ENCODE measurements around the gene FER1L5. TPM values are rescaled to one million over a fixed set of nuclear protein-coding genes. Genes with fewer than 3 reads are reported as not detected.
"Not testable (repeated sequence)": the region's sequence is repeated elsewhere in the genome, so short reads cannot be mapped to it uniquely, and the experiment has no call there.

The FER1L5 gene
- total and polyA plus RNA-seq, 9 donors: 0.17 to 3.9 (median 1.1) TPM

DNA sequence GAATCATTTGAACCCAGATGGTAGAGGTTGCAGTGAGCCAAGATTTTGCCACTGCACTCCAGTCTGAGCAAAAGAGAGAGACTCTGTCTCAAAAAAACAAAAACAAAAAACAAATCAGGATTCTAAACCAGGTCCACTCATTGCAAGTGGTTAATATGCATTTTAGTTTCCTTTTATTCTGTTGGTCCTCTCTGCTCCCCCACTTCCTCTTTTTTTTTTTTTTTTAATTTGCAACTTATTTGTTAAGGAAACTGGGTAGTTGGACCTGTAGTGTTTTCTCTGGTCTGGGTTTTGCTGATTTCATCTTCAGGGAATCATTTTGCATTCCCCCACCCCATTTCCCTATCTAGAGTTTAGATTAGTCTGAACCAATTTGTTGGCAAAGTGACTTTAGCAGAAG is 14.0 kb downstream of the FER1L5 start:
- Histone ChIP-seq H3K27ac (ENCODE audit: low read length) (no peak overlapping the region), H3K4me3 (ENCODE audit: low read length) (no peak overlapping the region), H3K9me3 (replicated peaks; ENCODE audit: control insufficient read depth, low read depth, low read length) (no peaks in the 10 kb centered on the region), H3K27me3 (ENCODE audit: control insufficient read depth, insufficient read depth, low read length) (no peaks in the 10 kb centered on the region), H3K36me3 (ENCODE audit: control insufficient read depth, insufficient read depth, low read length) (no peaks in the 10 kb centered on the region), H3K4me1 (ENCODE audit: control insufficient read depth, insufficient read depth, low read length) (no peaks in the 10 kb centered on the region)
- no peak for DNase-seq

DNA sequence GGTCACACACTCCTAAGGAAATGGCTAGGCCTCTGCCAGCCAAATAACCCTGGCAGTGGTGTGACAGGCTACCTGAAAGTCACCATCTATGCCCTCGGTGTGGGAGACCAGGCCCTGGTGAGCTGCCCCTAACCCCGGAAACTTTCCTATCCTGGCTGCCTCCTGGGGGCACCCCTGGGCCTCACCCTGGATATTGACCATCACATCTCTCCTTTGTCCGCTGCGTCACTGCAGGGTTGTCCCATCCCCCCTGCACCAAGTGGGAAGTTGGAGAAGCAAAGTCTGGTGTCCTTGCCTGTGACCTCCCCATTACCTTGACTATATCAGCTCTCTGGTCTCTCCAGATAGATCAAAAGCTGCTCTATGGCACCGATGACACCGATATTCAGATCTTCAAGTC is 18.8 kb downstream of the FER1L5 start:
- Histone ChIP-seq H3K4me3 (ENCODE audit: low read length) (no peak overlapping the region), H3K36me3 (ENCODE audit: control insufficient read depth, insufficient read depth, low read length) (no peaks in the 10 kb centered on the region), H3K9me3 (replicated peaks; ENCODE audit: control insufficient read depth, low read depth, low read length) (no peaks in the 10 kb centered on the region), H3K4me1 (ENCODE audit: control insufficient read depth, insufficient read depth, low read length) (no peaks in the 10 kb centered on the region), H3K27me3 (ENCODE audit: control insufficient read depth, insufficient read depth, low read length) (no peaks in the 10 kb centered on the region), H3K27ac (ENCODE audit: low read length) (no peak overlapping the region)
- WGBS (ENCODE audit: insufficient coverage): 70% methylated on average over 4 of the region's 6 CpGs
- DNase-seq: no peak

- H3K4me3 ChIP-seq (ENCODE audit: low read length): no peak overlapping the region
- H3K27me3 ChIP-seq (ENCODE audit: control insufficient read depth, insufficient read depth, low read length): no peaks in the 10 kb centered on the region
- H3K36me3 ChIP-seq (ENCODE audit: control insufficient read depth, insufficient read depth, low read length): no peaks in the 10 kb centered on the region
- no peak for DNase-seq
- no peak overlapping the region for H3K27ac ChIP-seq (ENCODE audit: low read length)
- H3K4me1 ChIP-seq (ENCODE audit: control insufficient read depth, insufficient read depth, low read length): no peaks in the 10 kb centered on the region
- no peaks in the 10 kb centered on the region for H3K9me3 ChIP-seq (replicated peaks; ENCODE audit: control insufficient read depth, low read depth, low read length)
- WGBS (ENCODE audit: insufficient coverage): 87% methylated on average over 4 of the region's 9 CpGs
Observed at GRCh38 chr2:96662360-96662759, 19.8 kb downstream of the FER1L5 start.

DNA sequence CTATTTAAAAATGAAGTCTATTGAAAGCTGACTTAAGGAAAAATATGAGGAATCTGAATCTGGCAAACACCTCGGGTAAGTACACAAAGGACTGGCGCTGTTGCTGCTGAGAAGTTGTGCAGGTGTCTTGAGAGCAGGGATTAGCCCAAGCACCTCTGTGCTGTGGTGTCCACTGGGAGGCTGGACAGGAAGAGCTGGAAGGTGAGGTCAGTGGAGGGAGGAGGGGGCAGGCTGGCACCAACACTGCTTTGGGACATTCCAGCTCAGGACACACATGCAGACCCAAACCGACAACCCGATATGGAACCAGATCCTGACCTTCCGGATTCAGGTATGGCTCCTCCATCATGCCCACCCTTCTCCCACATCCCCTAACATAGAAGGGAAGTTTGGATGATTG is 20.6 kb downstream of the FER1L5 start:
- DNase-seq: no peak
- Histone ChIP-seq H3K4me3 (ENCODE audit: low read length) (no peak overlapping the region), H3K27me3 (ENCODE audit: control insufficient read depth, insufficient read depth, low read length) (no peaks in the 10 kb centered on the region), H3K4me1 (ENCODE audit: control insufficient read depth, insufficient read depth, low read length) (no peaks in the 10 kb centered on the region), H3K9me3 (replicated peaks; ENCODE audit: control insufficient read depth, low read depth, low read length) (no peaks in the 10 kb centered on the region), H3K36me3 (ENCODE audit: control insufficient read depth, insufficient read depth, low read length) (no peaks in the 10 kb centered on the region), H3K27ac (ENCODE audit: low read length) (no peak overlapping the region)
- WGBS (ENCODE audit: insufficient coverage): 45% methylated on average over 2 of the region's 5 CpGs

- H3K36me3 ChIP-seq (ENCODE audit: control insufficient read depth, insufficient read depth, low read length): no peaks in the 10 kb centered on the region
- DNase-seq: no peak
- no peaks in the 10 kb centered on the region for H3K9me3 ChIP-seq (replicated peaks; ENCODE audit: control insufficient read depth, low read depth, low read length)
- H3K27ac ChIP-seq (ENCODE audit: low read length): no peak overlapping the region
- no peaks in the 10 kb centered on the region for H3K27me3 ChIP-seq (ENCODE audit: control insufficient read depth, insufficient read depth, low read length)
- WGBS (ENCODE audit: insufficient coverage): no CpG with 5 or more reads among the region's 7 CpGs
- no peak overlapping the region for H3K4me3 ChIP-seq (ENCODE audit: low read length)
- no peaks in the 10 kb centered on the region for H3K4me1 ChIP-seq (ENCODE audit: control insufficient read depth, insufficient read depth, low read length)
Observed at GRCh38 chr2:96663829-96664228, 21.3 kb downstream of the FER1L5 start.

DNA sequence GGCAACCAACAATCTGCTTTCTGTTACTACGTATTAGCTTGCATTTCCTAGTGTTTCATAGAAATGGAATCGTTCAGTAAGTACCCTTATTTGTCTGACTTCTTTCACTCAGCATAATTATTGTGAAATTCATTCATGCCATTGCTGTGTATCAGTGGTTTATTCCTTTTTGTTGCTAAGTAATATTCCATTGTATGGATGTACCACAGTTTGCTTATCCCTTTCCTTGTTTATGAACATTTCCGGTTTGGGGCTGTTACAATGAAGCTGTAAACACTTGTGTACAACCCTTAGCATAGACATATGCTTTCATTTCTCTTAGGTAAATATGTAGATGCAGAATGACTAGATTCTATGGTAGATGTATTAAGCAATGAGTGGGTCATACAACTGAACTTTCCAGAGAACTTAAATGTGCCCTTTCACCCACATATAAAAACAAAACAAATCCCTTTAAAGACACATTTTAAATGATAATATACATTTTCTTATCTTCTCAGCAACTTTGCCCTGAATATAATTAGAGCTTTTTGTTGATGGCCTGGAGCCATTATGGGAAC is 21.9 kb downstream of the FER1L5 start:
- DNase-seq: no peak
- H3K27ac ChIP-seq (ENCODE audit: low read length): no peak overlapping the region
- H3K4me1 ChIP-seq (ENCODE audit: control insufficient read depth, insufficient read depth, low read length): no peaks in the 10 kb centered on the region
- H3K4me3 ChIP-seq (ENCODE audit: low read length): no peak overlapping the region
- no peaks in the 10 kb centered on the region for H3K9me3 ChIP-seq (replicated peaks; ENCODE audit: control insufficient read depth, low read depth, low read length)
- H3K27me3 ChIP-seq (ENCODE audit: control insufficient read depth, insufficient read depth, low read length): peaks cover under 1% of the 10 kb centered on the region
- no CpG with 5 or more reads among the region's 3 CpGs for WGBS (ENCODE audit: insufficient coverage)
- no peaks in the 10 kb centered on the region for H3K36me3 ChIP-seq (ENCODE audit: control insufficient read depth, insufficient read depth, low read length)

DNA sequence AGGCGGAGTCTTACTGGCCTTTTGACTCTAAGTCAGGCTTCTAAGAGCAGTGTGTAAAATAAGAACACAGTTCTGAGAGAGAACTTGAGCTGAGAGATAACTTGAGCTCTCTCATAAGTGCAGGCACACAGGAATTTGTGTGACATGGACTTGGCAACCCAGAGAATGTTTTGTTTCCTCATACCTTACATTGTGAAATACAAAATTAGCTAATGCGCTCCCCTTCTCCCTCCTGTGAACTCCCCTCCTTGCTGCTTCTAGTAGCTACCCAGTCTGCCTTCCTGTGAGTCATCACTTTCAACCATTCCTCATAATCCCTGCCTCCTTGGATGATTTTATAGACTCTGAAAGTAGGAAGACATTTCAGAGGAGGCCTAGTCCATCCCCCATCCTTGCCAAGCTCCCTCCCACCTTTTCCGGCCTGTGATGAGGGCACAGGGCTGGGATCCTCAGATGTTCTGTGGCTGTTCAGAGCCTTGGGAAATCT is 22.6 kb downstream of the FER1L5 start:
- peaks cover 3% of the 10 kb centered on the region for H3K27me3 ChIP-seq (ENCODE audit: control insufficient read depth, insufficient read depth, low read length)
- no peaks in the 10 kb centered on the region for H3K9me3 ChIP-seq (replicated peaks; ENCODE audit: control insufficient read depth, low read depth, low read length)
- H3K36me3 ChIP-seq (ENCODE audit: control insufficient read depth, insufficient read depth, low read length): no peaks in the 10 kb centered on the region
- no peak overlapping the region for H3K27ac ChIP-seq (ENCODE audit: low read length)
- no peak overlapping the region for H3K4me3 ChIP-seq (ENCODE audit: low read length)
- H3K4me1 ChIP-seq (ENCODE audit: control insufficient read depth, insufficient read depth, low read length): no peaks in the 10 kb centered on the region
- DNase-seq: peak; percentile 27
- WGBS (ENCODE audit: insufficient coverage): 100% methylated on average over 1 of the region's 3 CpGs

DNA sequence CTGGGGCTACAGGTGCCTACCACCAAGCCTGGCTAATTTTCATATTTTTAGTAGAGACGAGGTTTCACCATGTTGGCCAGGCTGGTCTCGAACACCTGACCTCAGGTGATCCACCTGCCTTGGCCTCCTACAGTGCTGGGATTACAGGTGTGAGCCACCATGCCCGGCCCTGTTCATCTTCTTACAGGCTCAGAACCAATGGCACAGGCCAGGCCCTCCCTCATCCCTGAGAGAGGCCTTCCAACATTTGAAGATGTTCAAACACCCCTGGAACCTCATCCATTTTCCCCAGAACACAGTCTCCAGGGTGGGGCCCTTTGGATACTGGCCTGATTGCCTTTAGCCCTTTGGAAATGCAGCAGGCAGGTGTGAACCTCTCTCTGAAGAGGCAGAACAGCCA is 23.2 kb downstream of the FER1L5 start:
- 97% methylated on average over 3 of the region's 3 CpGs for WGBS (ENCODE audit: insufficient coverage)
- not testable (repeated sequence) for DNase-seq; H3K27ac ChIP-seq (ENCODE audit: low read length); H3K27me3 ChIP-seq (ENCODE audit: control insufficient read depth, insufficient read depth, low read length); H3K4me1 ChIP-seq (ENCODE audit: control insufficient read depth, insufficient read depth, low read length); H3K36me3 ChIP-seq (ENCODE audit: control insufficient read depth, insufficient read depth, low read length); H3K4me3 ChIP-seq (ENCODE audit: low read length); H3K9me3 ChIP-seq (replicated peaks; ENCODE audit: control insufficient read depth, low read depth, low read length)

GRCh38 chr2:96668771-96669170 is 26.2 kb downstream of the FER1L5 start:
- H3K4me3 ChIP-seq (ENCODE audit: low read length): no peak overlapping the region
- WGBS (ENCODE audit: insufficient coverage): 44% methylated on average over 9 of the region's 11 CpGs
- H3K9me3 ChIP-seq (replicated peaks; ENCODE audit: control insufficient read depth, low read depth, low read length): no peaks in the 10 kb centered on the region
- H3K4me1 ChIP-seq (ENCODE audit: control insufficient read depth, insufficient read depth, low read length): no peaks in the 10 kb centered on the region
- H3K36me3 ChIP-seq (ENCODE audit: control insufficient read depth, insufficient read depth, low read length): no peaks in the 10 kb centered on the region
- H3K27me3 ChIP-seq (ENCODE audit: control insufficient read depth, insufficient read depth, low read length): peaks cover 5% of the 10 kb centered on the region
- no peak overlapping the region for H3K27ac ChIP-seq (ENCODE audit: low read length)
- no peak for DNase-seq

DNA sequence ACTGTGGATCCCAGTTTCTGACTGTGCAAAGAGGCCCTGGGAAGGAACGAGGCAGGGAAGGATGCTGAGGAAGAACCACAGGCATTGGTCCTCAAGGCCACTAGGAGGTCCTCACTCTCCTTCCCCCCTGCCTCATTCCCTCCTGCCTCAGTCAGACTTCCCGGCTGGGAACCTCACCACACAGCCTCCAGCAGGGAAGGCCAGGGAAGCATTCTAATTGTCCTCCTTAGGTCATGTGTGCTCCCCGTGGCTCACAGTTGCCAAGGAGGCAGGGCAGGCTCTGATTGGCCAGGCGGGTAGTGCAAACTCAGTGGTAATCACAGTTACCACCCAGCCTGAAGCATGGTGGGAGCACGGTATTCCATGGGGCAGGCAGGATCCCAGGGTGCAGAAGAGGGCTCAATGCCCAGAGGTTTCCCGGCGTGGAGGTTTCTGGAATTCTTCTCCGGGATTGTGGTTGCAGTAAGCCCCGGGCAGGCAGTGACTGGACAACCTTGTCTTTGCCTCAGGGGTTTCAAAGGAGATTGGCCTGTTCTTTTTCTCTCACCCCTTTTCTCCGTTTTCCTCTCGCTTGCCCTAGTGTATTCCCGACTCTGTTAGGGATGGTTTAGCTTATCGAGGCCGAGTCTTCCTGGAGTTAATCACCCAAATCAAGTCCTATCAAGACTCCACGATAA is 27.1 kb downstream of the FER1L5 start:
- Histone ChIP-seq H3K4me1 (ENCODE audit: control insufficient read depth, insufficient read depth, low read length) (no peaks in the 10 kb centered on the region), H3K27me3 (ENCODE audit: control insufficient read depth, insufficient read depth, low read length) (peaks cover 5% of the 10 kb centered on the region), H3K36me3 (ENCODE audit: control insufficient read depth, insufficient read depth, low read length) (no peaks in the 10 kb centered on the region), H3K27ac (ENCODE audit: low read length) (no peak overlapping the region), H3K4me3 (ENCODE audit: low read length) (no peak overlapping the region), H3K9me3 (replicated peaks; ENCODE audit: control insufficient read depth, low read depth, low read length) (no peaks in the 10 kb centered on the region)
- WGBS (ENCODE audit: insufficient coverage): 84% methylated on average over 4 of the region's 15 CpGs
- DNase-seq: no peak

DNA sequence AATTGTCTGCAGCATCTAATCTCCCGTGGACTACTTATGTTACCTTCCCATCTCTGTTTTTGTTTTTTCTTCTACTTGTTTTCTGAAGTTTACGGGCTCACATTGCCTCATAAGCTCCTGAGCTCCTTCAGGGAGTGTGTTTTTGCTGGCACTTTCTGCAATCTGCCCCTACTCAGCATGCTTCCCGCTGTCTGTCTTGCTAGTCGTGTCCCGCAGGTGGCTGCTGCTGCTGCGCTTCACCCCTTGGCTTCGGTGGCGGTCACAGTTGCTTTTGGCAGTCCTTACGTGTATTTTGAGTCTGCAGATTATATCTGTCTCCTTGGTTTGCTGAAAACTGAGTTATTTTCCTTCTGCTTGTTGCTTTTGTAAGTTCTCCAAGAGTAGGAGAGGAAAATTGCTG is 37.3 kb downstream of the FER1L5 start:
- peak; percentile 17 for DNase-seq
- no peak overlapping the region for H3K4me3 ChIP-seq (ENCODE audit: low read length)
- H3K27ac ChIP-seq (ENCODE audit: low read length): no peak overlapping the region
- 19% methylated on average over 8 of the region's 9 CpGs for WGBS (ENCODE audit: insufficient coverage)
- peaks cover 9% of the 10 kb centered on the region for H3K4me1 ChIP-seq (ENCODE audit: control insufficient read depth, insufficient read depth, low read length)
- no peaks in the 10 kb centered on the region for H3K27me3 ChIP-seq (ENCODE audit: control insufficient read depth, insufficient read depth, low read length)
- no peaks in the 10 kb centered on the region for H3K36me3 ChIP-seq (ENCODE audit: control insufficient read depth, insufficient read depth, low read length)
- H3K9me3 ChIP-seq (replicated peaks; ENCODE audit: control insufficient read depth, low read depth, low read length): no peaks in the 10 kb centered on the region
